ENCODE measurements around the gene PUS3. TPM values are rescaled to one million over a fixed set of nuclear protein-coding genes. Genes with fewer than 3 reads are reported as not detected.

The PUS3 gene
- total RNA-seq, 2 donors from 2014 or later = 8.3 to 11.8 TPM

GRCh38 chr11:125881291-125881690, 21.7 kb downstream of the PUS3 start:
- Histone ChIP-seq H3K27me3 (replicated peaks; ENCODE audit: insufficient read depth) (no peaks in the 10 kb centered on the region), H3K4me1 (replicated peaks) (no peaks in the 10 kb centered on the region), H3K4me3 (no peak overlapping the region), H3K36me3 (no peaks in the 10 kb centered on the region), H3K9me3 (no peaks in the 10 kb centered on the region), H3K27ac (no peak overlapping the region)
- DNase-seq (ENCODE audit: low spot score) = no peak
- TF ChIP-seq POLR2AphosphoS5 (IDR thresholded peaks at IDR 0.05) (no peak), POLR2A (IDR thresholded peaks at IDR 0.05) (no peak)
- TF ChIP-seq, protein P1, sequence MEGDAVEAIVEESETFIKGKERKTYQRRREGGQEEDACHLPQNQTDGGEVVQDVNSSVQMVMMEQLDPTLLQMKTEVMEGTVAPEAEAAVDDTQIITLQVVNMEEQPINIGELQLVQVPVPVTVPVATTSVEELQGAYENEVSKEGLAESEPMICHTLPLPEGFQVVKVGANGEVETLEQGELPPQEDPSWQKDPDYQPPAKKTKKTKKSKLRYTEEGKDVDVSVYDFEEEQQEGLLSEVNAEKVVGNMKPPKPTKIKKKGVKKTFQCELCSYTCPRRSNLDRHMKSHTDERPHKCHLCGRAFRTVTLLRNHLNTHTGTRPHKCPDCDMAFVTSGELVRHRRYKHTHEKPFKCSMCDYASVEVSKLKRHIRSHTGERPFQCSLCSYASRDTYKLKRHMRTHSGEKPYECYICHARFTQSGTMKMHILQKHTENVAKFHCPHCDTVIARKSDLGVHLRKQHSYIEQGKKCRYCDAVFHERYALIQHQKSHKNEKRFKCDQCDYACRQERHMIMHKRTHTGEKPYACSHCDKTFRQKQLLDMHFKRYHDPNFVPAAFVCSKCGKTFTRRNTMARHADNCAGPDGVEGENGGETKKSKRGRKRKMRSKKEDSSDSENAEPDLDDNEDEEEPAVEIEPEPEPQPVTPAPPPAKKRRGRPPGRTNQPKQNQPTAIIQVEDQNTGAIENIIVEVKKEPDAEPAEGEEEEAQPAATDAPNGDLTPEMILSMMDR (IDR thresholded peaks at IDR 0.05) = no peak
- intact Hi-C loops (cut with DNase I) = no loop called here
- WGBS = 62% methylated on average over 1 of the region's 1 CpG

- 9% methylated on average over 8 of the region's 8 CpGs for WGBS
- TF ChIP-seq, protein P1 (IDR thresholded peaks at IDR 0.05) = peak in 3 of 4 experiments; percentile 47 to 59 (median 59)
- peak; percentile 5 for TF ChIP-seq POLR2AphosphoS5 (IDR thresholded peaks at IDR 0.05)
- no peak for TF ChIP-seq POLR2A (IDR thresholded peaks at IDR 0.05)
- Histone ChIP-seq H3K27ac (no peak overlapping the region), H3K36me3 (no peaks in the 10 kb centered on the region), H3K27me3 (replicated peaks; ENCODE audit: insufficient read depth) (no peaks in the 10 kb centered on the region), H3K4me1 (replicated peaks) (no peaks in the 10 kb centered on the region), H3K4me3 (no peak overlapping the region), H3K9me3 (no peaks in the 10 kb centered on the region)
- intact Hi-C loops (cut with DNase I) = loop anchor here (2.0 to 10.0 kb wide), 2 partner anchors 248 to 780 kb away; no protein-coding TSS in a partner anchor
- DNase-seq (ENCODE audit: low spot score) = peak; percentile 36
Measured at GRCh38 chr11:125874556-125875124, 28.4 kb downstream of the PUS3 start.

DNA sequence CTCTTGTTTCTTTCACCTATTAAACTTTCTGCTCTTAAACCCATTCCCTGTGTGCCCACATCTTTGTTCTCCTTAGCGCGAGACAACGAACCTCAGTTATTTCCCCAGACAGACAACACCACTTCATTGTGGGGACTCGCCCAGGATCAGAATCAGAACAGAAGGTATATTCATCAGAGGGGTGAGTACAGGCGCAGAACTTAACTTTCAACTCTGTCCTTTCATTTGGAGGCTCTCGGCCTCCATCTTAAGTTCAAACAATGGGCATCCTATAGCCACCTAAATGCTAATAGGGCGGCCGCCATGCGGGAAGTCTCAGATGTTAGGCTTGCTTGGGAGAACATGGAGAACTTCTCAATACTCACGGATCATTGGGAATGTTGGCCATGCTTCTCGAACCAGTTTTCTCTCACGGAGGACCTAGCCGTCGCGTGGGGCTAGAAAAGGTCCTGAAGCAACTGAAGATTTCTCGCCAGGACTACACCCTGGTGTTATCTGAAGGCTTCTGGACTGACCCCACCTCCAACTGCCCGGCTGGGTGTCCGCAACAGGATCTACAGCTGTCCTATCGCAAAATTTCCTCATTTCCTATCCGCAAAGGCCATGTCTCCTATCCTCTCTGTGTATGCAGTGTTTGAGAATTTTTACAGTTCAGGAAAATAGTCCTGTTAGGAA, 29.0 kb downstream of the PUS3 start:
- H3K4me1 ChIP-seq (replicated peaks) = no peaks in the 10 kb centered on the region
- intact Hi-C loops (cut with DNase I) = loop anchor here (2.0 to 10.0 kb wide), 2 partner anchors 247 to 779 kb away; no protein-coding TSS in a partner anchor
- 77% methylated on average over 20 of the region's 20 CpGs for WGBS
- TF ChIP-seq, protein P1 (IDR thresholded peaks at IDR 0.05) = no peak
- no peaks in the 10 kb centered on the region for H3K27me3 ChIP-seq (replicated peaks; ENCODE audit: insufficient read depth)
- no peaks in the 10 kb centered on the region for H3K36me3 ChIP-seq
- H3K9me3 ChIP-seq = no peaks in the 10 kb centered on the region
- no peak for DNase-seq (ENCODE audit: low spot score)
- no peak overlapping the region for H3K4me3 ChIP-seq
- H3K27ac ChIP-seq = no peak overlapping the region

GRCh38 chr11:125872138-125872491, 30.9 kb downstream of the PUS3 start:
- Histone ChIP-seq H3K9me3 (no peaks in the 10 kb centered on the region), H3K27me3 (replicated peaks; ENCODE audit: insufficient read depth) (no peaks in the 10 kb centered on the region), H3K4me3 (no peak overlapping the region), H3K36me3 (no peaks in the 10 kb centered on the region), H3K27ac (no peak overlapping the region), H3K4me1 (replicated peaks) (no peaks in the 10 kb centered on the region)
- no peak for DNase-seq (ENCODE audit: low spot score)
- intact Hi-C loops (cut with DNase I) = loop anchor here (10.0 kb wide), 1 partner anchor 777 kb away; no protein-coding TSS in a partner anchor
- no peak for TF ChIP-seq POLR2AphosphoS5 (IDR thresholded peaks at IDR 0.05)
- TF ChIP-seq, protein P1 (IDR thresholded peaks at IDR 0.05) = no peak

Measured in prostate gland (tissue), 2 donors.